Measurements from ENCODE around the gene METTL22.

The METTL22 gene

DNA sequence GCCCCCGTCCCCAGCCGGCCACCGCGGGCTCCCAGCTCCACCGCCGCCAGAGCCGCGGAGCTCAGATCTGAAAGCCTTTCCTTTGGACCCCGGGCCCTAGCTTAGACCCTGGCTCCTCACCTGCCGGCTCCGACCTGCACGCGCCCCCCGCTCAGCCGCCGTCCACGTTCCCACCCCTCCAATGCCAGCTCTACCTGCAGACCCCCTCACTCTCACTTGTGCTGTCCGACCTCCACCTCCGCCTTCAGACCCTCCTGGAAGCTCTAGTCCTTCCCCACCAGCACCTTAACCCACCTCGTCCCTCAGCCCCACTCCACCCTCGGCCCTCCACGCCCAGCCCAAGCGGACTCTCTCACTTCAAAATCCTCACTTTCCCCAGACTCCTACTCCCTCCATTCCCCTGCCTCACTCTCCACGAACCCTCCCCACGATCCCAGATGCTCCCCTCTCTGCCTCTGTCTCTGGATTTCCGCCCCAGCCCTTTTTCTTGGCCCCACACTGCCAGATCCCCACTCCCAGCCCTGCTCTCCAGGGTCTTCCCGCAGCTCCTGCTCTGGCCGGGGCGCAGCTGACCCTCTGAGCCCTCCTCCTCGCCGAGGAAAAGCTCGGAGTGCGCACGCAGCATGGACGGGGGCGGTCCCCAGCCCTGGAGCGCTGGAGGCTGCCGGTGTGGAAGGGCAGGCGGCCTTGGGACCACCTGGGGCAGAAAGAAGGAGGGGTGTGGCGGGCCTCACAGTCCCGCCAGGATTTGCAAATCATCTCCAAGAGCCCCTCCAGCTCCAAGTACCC, 31.4 kb upstream of the METTL22 start, which contains the start of gene TMEM114:
Gene TMEM114, minus strand, starts transcription at position 612 of the 789 bp plus-strand sequence. CDS start 673 bp downstream, outside the sequence.
- Histone ChIP-seq H2AK5ac (ENCODE audit: low read length, severe bottlenecking) (no peak within 1 kb of the TSS), H3K27ac (ENCODE audit: low read length, poor library complexity, severe bottlenecking) (no peak within 1 kb of the TSS), H3K36me3 (ENCODE audit: control insufficient read depth in 1 of 2, insufficient read depth in 2 of 2, low read depth in 1 of 2, low read length in 2 of 2) (peaks cover 0 to 3% of the 10 kb centered on the region in 2 experiments), H3K23ac (ENCODE audit: low read length in 2 of 2) (peak within 1 kb of the TSS; percentile 9 to 43), H3K4me2 (ENCODE audit: low read length, poor library complexity, severe bottlenecking) (peak within 1 kb of the TSS; percentile 18), H4K8ac (ENCODE audit: low read length) (no peak within 1 kb of the TSS), H3K9me3 (ENCODE audit: control insufficient read depth, low read length) (no peaks in the 10 kb centered on the region), H2BK12ac (ENCODE audit: low read length in 2 of 2) (no peak within 1 kb of the TSS), H3K14ac (ENCODE audit: low read length in 2 of 2) (no peak within 1 kb of the TSS), H3K18ac (ENCODE audit: low read depth in 1 of 2, low read length in 2 of 2) (no peak within 1 kb of the TSS), H2BK5ac (ENCODE audit: low read depth, low read length, poor library complexity, severe bottlenecking) (no peak within 1 kb of the TSS), H2AFZ (ENCODE audit: low read depth, low read length) (no peak within 1 kb of the TSS), H3K4ac (ENCODE audit: low read depth in 1 of 2, low read length in 2 of 2) (no peak within 1 kb of the TSS), H2BK15ac (ENCODE audit: low read depth, poor library complexity, severe bottlenecking) (no peak within 1 kb of the TSS), H2BK120ac (ENCODE audit: low read depth, low read length) (no peak within 1 kb of the TSS), H3K27me3 (ENCODE audit: control insufficient read depth in 1 of 2, insufficient read depth in 1 of 2, low read length in 2 of 2) (peaks cover 43 to 66% of the 10 kb centered on the region in 2 experiments), H4K91ac (ENCODE audit: low read length) (no peak within 1 kb of the TSS), H3K4me1 (ENCODE audit: control insufficient read depth, insufficient read depth, low read depth, low read length) (peaks cover 18% of the 10 kb centered on the region), H3K79me1 (replicated peaks; ENCODE audit: low read length, poor library complexity, severe bottlenecking) (no peaks in the 10 kb centered on the region), H3K4me3 (ENCODE audit: insufficient read depth in 1 of 2, low read depth in 1 of 2, low read length in 2 of 2) (no peak within 1 kb of the TSS), H3K9ac (ENCODE audit: low read length) (no peak within 1 kb of the TSS)
- 6% methylated on average over 38 of the region's 41 CpGs for WGBS
- DNase-seq, result no peak

GRCh38 chr16:8590811-8591210, 30.7 kb upstream of the METTL22 start:
- Histone ChIP-seq H3K4me1 (ENCODE audit: control insufficient read depth, insufficient read depth, low read depth, low read length) (peaks cover 18% of the 10 kb centered on the region), H3K9ac (ENCODE audit: low read length) (no peak overlapping the region), H3K36me3 (ENCODE audit: control insufficient read depth in 1 of 2, insufficient read depth in 2 of 2, low read depth in 1 of 2, low read length in 2 of 2) (peaks cover 0 to 3% of the 10 kb centered on the region in 2 experiments), H3K4ac (ENCODE audit: low read depth in 1 of 2, low read length in 2 of 2) (no peak overlapping the region), H3K4me3 (ENCODE audit: insufficient read depth in 1 of 2, low read depth in 1 of 2, low read length in 2 of 2) (no peak overlapping the region), H3K79me1 (replicated peaks; ENCODE audit: low read length, poor library complexity, severe bottlenecking) (no peaks in the 10 kb centered on the region), H2BK120ac (ENCODE audit: low read depth, low read length) (no peak overlapping the region), H2BK5ac (ENCODE audit: low read depth, low read length, poor library complexity, severe bottlenecking) (no peak overlapping the region), H3K9me3 (ENCODE audit: control insufficient read depth, low read length) (peaks cover 1% of the 10 kb centered on the region), H3K4me2 (ENCODE audit: low read length, poor library complexity, severe bottlenecking) (no peak overlapping the region), H2AK5ac (ENCODE audit: low read length, severe bottlenecking) (no peak overlapping the region), H4K91ac (ENCODE audit: low read length) (no peak overlapping the region), H3K18ac (ENCODE audit: low read depth in 1 of 2, low read length in 2 of 2) (no peak overlapping the region), H4K8ac (ENCODE audit: low read length) (no peak overlapping the region), H3K27me3 (ENCODE audit: control insufficient read depth in 1 of 2, insufficient read depth in 1 of 2, low read length in 2 of 2) (peaks cover 43 to 59% of the 10 kb centered on the region in 2 experiments), H2BK12ac (ENCODE audit: low read length in 2 of 2) (no peak overlapping the region), H3K27ac (ENCODE audit: low read length, poor library complexity, severe bottlenecking) (no peak overlapping the region), H3K23ac (ENCODE audit: low read length in 2 of 2) (no peak overlapping the region), H3K14ac (ENCODE audit: low read length in 2 of 2) (no peak overlapping the region), H2BK15ac (ENCODE audit: low read depth, poor library complexity, severe bottlenecking) (no peak overlapping the region), H2AFZ (ENCODE audit: low read depth, low read length) (no peak overlapping the region)
- DNase-seq, result no peak
- WGBS, result 89% methylated on average over 3 of the region's 3 CpGs

DNA sequence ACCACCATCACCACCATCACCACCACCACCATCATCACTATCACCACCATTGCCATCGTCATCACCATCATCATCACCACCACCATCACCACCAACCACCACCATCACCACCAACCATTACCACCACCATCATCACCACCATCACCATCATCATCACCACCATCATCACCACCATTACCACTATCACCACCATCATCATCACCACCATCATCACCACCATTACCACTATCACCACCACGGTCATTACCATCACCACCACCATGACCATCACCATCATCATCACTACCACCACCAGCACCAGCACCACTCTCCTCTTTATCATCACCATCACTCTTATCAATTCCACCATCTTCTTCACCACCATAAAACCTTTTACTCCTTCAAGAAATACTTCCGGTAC, 30.0 kb upstream of the METTL22 start:
- H2BK12ac ChIP-seq (ENCODE audit: low read length in 2 of 2), result no peak overlapping the region
- WGBS, result 89% methylated on average over 2 of the region's 3 CpGs

GRCh38 chr16:8594149-8594666, 27.3 kb upstream of the METTL22 start:
- Histone ChIP-seq H3K4me1 (ENCODE audit: control insufficient read depth, insufficient read depth, low read depth, low read length) (peaks cover 12% of the 10 kb centered on the region), H4K91ac (ENCODE audit: low read length) (no peak overlapping the region), H3K79me1 (replicated peaks; ENCODE audit: low read length, poor library complexity, severe bottlenecking) (no peaks in the 10 kb centered on the region), H3K9ac (ENCODE audit: low read length) (no peak overlapping the region), H2BK12ac (ENCODE audit: low read length in 2 of 2) (no peak overlapping the region), H3K9me3 (ENCODE audit: control insufficient read depth, low read length) (peaks cover 16% of the 10 kb centered on the region), H3K14ac (ENCODE audit: low read length in 2 of 2) (no peak overlapping the region), H3K36me3 (ENCODE audit: control insufficient read depth in 1 of 2, insufficient read depth in 2 of 2, low read depth in 1 of 2, low read length in 2 of 2) (peaks cover 0 to 3% of the 10 kb centered on the region in 2 experiments), H2BK15ac (ENCODE audit: low read depth, poor library complexity, severe bottlenecking) (no peak overlapping the region), H3K27me3 (ENCODE audit: control insufficient read depth in 1 of 2, insufficient read depth in 1 of 2, low read length in 2 of 2) (peaks cover 30 to 33% of the 10 kb centered on the region in 2 experiments), H3K18ac (ENCODE audit: low read depth in 1 of 2, low read length in 2 of 2) (no peak overlapping the region), H3K4me2 (ENCODE audit: low read length, poor library complexity, severe bottlenecking) (no peak overlapping the region), H3K23ac (ENCODE audit: low read length in 2 of 2) (no peak overlapping the region), H3K4ac (ENCODE audit: low read depth in 1 of 2, low read length in 2 of 2) (no peak overlapping the region), H4K8ac (ENCODE audit: low read length) (no peak overlapping the region), H2AK5ac (ENCODE audit: low read length, severe bottlenecking) (no peak overlapping the region), H3K4me3 (ENCODE audit: insufficient read depth in 1 of 2, low read depth in 1 of 2, low read length in 2 of 2) (no peak overlapping the region), H2AFZ (ENCODE audit: low read depth, low read length) (no peak overlapping the region), H2BK5ac (ENCODE audit: low read depth, low read length, poor library complexity, severe bottlenecking) (no peak overlapping the region), H2BK120ac (ENCODE audit: low read depth, low read length) (no peak overlapping the region), H3K27ac (ENCODE audit: low read length, poor library complexity, severe bottlenecking) (no peak overlapping the region)
- no peak for DNase-seq
- 62% methylated on average over 8 of the region's 9 CpGs for WGBS

More for the DNA sequence above, 30.0 kb upstream of the METTL22 start:
- H3K9ac ChIP-seq (ENCODE audit: low read length), result no peak overlapping the region
- H3K4ac ChIP-seq (ENCODE audit: low read depth in 1 of 2, low read length in 2 of 2), result no peak overlapping the region
- no peak overlapping the region for H3K27ac ChIP-seq (ENCODE audit: low read length, poor library complexity, severe bottlenecking)
- no peak overlapping the region for H2BK15ac ChIP-seq (ENCODE audit: low read depth, poor library complexity, severe bottlenecking)
- H3K4me3 ChIP-seq (ENCODE audit: insufficient read depth in 1 of 2, low read depth in 1 of 2, low read length in 2 of 2), result no peak overlapping the region
- H4K8ac ChIP-seq (ENCODE audit: low read length), result no peak overlapping the region
- no peak overlapping the region for H3K23ac ChIP-seq (ENCODE audit: low read length in 2 of 2)
- H3K79me1 ChIP-seq (replicated peaks; ENCODE audit: low read length, poor library complexity, severe bottlenecking), result no peaks in the 10 kb centered on the region
- peaks cover 43 to 54% of the 10 kb centered on the region in 2 experiments for H3K27me3 ChIP-seq (ENCODE audit: control insufficient read depth in 1 of 2, insufficient read depth in 1 of 2, low read length in 2 of 2)
- no peak overlapping the region for H2BK5ac ChIP-seq (ENCODE audit: low read depth, low read length, poor library complexity, severe bottlenecking)
- H2BK120ac ChIP-seq (ENCODE audit: low read depth, low read length), result no peak overlapping the region
- no peak overlapping the region for H3K4me2 ChIP-seq (ENCODE audit: low read length, poor library complexity, severe bottlenecking)
- peaks cover 0 to 3% of the 10 kb centered on the region in 2 experiments for H3K36me3 ChIP-seq (ENCODE audit: control insufficient read depth in 1 of 2, insufficient read depth in 2 of 2, low read depth in 1 of 2, low read length in 2 of 2)
- H2AK5ac ChIP-seq (ENCODE audit: low read length, severe bottlenecking), result no peak overlapping the region
- no peak overlapping the region for H2AFZ ChIP-seq (ENCODE audit: low read depth, low read length)
- H4K91ac ChIP-seq (ENCODE audit: low read length), result no peak overlapping the region
- no peak overlapping the region for H3K14ac ChIP-seq (ENCODE audit: low read length in 2 of 2)
- peaks cover 18% of the 10 kb centered on the region for H3K4me1 ChIP-seq (ENCODE audit: control insufficient read depth, insufficient read depth, low read depth, low read length)
- no peak for DNase-seq
- peaks cover 8% of the 10 kb centered on the region for H3K9me3 ChIP-seq (ENCODE audit: control insufficient read depth, low read length)
- no peak overlapping the region for H3K18ac ChIP-seq (ENCODE audit: low read depth in 1 of 2, low read length in 2 of 2)
